ENCODE results near the gene USP49.

- TF ChIP-seq EZH2 (IDR thresholded peaks at IDR 0.05; ENCODE audit: insufficient read depth, poor library complexity, severe bottlenecking) (no peak), EZH2phosphoT487 (IDR thresholded peaks at IDR 0.05; ENCODE audit: insufficient read depth, low read depth) (no peak)
These were observed 14.6 kb upstream of the USP49 start for GRCh38 chr6:41909727-41910126.

Measured in GM23248 (cell line).